ENCODE results near the gene PLAAT2. TPM values are rescaled to one million over a fixed set of nuclear protein-coding genes. Genes with fewer than 3 reads are reported as not detected.

PLAAT2 gene
- polyA plus RNA-seq, 3 donors, result not detected

DNA sequence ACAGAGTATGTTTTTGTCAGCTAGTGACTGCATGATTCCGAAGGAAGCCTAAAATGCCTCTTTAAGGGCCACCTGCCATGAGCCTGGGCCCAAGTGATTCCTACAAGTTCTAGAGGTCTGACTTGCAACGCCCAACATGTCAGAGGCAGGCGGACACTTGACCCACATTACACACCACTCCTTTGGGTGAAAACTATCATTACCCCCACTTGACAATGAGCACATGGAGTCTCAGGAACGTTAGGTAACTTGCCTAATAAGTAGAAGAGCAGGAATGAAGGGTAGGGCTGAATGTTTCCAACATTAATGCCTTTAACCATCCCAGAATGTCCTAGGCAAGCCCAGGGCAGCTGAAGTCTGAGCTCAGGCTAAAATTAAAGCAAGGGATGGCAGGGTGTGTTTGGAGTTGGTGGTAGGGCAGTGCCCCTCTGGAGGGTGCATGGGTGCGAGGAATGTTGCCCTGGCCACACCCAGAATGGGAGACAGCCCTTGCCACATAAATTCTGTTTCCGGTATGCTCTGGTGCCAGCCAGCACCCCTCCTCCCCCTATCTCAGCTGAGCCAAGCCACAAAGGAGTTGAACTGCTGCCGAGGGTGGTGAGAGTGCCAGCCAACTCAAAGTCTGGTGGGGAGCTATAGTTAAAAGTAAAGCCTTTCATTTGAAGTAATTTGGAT, 2.5 kb downstream of the PLAAT2 start:
- Histone ChIP-seq H3K36me3 (replicated peaks in 1 of 2; ENCODE audit: control insufficient read depth in 1 of 2, insufficient read depth in 2 of 2, low read length in 2 of 2) (no peaks in the 10 kb centered on the region), H2AFZ (ENCODE audit: insufficient read depth, low read depth, low read length, poor library complexity, severe bottlenecking) (peak overlapping the region; percentile 27), H3K27ac (ENCODE audit: low read depth in 1 of 2, low read length in 2 of 2) (no peak overlapping the region), H3K27me3 (ENCODE audit: control insufficient read depth in 2 of 2, insufficient read depth in 2 of 2, low read length in 2 of 2) (no peaks in the 10 kb centered on the region), H4K20me1 (ENCODE audit: insufficient read depth, low read length) (no peaks in the 10 kb centered on the region), H3K4me3 (replicated peaks in 1 of 3; ENCODE audit: low read depth in 2 of 3, low read length in 3 of 3) (no peak overlapping the region), H3K4me2 (replicated peaks; ENCODE audit: extremely low read depth, low read length, poor library complexity, severe bottlenecking) (no peak overlapping the region), H3K79me2 (ENCODE audit: insufficient read depth, low read length) (no peaks in the 10 kb centered on the region), H3K9me3 (replicated peaks in 1 of 2; ENCODE audit: control insufficient read depth in 1 of 2, insufficient read depth in 1 of 2, low read length in 2 of 2) (no peaks in the 10 kb centered on the region), H3K9ac (ENCODE audit: insufficient read depth, low read length, poor library complexity, severe bottlenecking) (no peak overlapping the region), H3K4me1 (ENCODE audit: control insufficient read depth in 1 of 2, insufficient read depth in 2 of 2, low read length in 2 of 2) (peaks cover 6 to 9% of the 10 kb centered on the region in 2 donors)
- Mint-ChIP-seq H3K27ac (peak overlapping the region in 1 of 7 donors; percentile 46), H3K9me3 (no peaks in the 10 kb centered on the region), H3K4me1 (peaks cover 17% of the 10 kb centered on the region), H3K27me3 (ENCODE audit: low read depth in 3 of 3) (peaks cover 0 to 1% (median 1%) of the 10 kb centered on the region in 3 donors), H3K4me3 (no peak overlapping the region), H3K36me3 (no peaks in the 10 kb centered on the region)
- no CpG with 5 or more reads among the region's 7 CpGs for WGBS (ENCODE audit: insufficient coverage)
- TF ChIP-seq, protein P1, sequence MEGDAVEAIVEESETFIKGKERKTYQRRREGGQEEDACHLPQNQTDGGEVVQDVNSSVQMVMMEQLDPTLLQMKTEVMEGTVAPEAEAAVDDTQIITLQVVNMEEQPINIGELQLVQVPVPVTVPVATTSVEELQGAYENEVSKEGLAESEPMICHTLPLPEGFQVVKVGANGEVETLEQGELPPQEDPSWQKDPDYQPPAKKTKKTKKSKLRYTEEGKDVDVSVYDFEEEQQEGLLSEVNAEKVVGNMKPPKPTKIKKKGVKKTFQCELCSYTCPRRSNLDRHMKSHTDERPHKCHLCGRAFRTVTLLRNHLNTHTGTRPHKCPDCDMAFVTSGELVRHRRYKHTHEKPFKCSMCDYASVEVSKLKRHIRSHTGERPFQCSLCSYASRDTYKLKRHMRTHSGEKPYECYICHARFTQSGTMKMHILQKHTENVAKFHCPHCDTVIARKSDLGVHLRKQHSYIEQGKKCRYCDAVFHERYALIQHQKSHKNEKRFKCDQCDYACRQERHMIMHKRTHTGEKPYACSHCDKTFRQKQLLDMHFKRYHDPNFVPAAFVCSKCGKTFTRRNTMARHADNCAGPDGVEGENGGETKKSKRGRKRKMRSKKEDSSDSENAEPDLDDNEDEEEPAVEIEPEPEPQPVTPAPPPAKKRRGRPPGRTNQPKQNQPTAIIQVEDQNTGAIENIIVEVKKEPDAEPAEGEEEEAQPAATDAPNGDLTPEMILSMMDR (IDR thresholded peaks at IDR 0.05), result no peak
- no peak for DNase-seq
- intact Hi-C loops (cut with micrococcal nuclease), result loop anchor here in 1 of 2 donors (5.0 kb wide), 1 partner anchor 58 kb away; no protein-coding TSS in a partner anchor

DNA sequence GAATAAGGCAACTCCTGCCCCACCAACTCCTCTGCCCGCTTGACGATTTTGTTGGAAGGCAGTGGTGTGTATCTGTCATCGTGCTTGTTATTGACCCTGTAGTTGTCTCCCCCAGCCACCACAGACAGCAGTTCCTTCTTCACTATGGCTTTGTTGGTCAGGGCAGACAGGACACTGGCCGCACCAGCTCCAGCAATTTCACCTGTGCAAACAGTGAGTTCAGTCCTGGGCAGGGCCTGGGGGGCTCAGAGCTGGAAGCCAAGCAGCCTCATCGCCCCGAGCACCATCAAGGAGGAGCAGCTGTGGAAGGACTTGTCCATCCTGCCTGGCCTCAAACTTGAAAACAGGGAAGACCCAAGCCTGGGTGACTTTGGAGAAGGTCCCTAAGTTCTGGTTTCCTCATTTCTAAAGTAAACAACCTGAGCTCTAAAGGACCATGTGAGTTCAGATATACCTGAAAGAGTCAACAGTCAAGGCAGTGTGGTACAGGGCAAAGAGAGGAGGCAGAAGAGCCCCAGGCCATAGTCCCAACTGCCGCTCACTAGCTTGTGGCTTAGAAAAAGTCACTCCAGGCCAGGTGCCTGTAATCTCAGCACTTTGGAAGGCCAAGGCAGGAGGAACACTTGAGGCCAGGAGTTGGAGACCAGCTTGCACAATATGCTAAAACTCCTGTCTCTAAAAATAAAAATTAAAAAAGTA, 4.6 kb downstream of the PLAAT2 start:
- Mint-ChIP-seq H3K27ac (no peak overlapping the region), H3K4me1 (peaks cover 20% of the 10 kb centered on the region), H3K4me3 (no peak overlapping the region), H3K36me3 (no peaks in the 10 kb centered on the region), H3K27me3 (ENCODE audit: low read depth in 3 of 3) (peaks cover 0 to 5% (median 1%) of the 10 kb centered on the region in 3 donors), H3K9me3 (no peaks in the 10 kb centered on the region)
- H3K27ac ChIP-seq (ENCODE audit: low read depth in 1 of 2, low read length in 2 of 2), result no peak overlapping the region
- H3K4me1 ChIP-seq (ENCODE audit: control insufficient read depth in 1 of 2, insufficient read depth in 2 of 2, low read length in 2 of 2), result peaks cover 11 to 14% of the 10 kb centered on the region in 2 donors
- H3K36me3 ChIP-seq (replicated peaks in 1 of 2; ENCODE audit: control insufficient read depth in 1 of 2, insufficient read depth in 2 of 2, low read length in 2 of 2), result no peaks in the 10 kb centered on the region
- no peak overlapping the region for H3K9ac ChIP-seq (ENCODE audit: insufficient read depth, low read length, poor library complexity, severe bottlenecking)
- H4K20me1 ChIP-seq (ENCODE audit: insufficient read depth, low read length), result no peaks in the 10 kb centered on the region
- no peak overlapping the region for H2AFZ ChIP-seq (ENCODE audit: insufficient read depth, low read depth, low read length, poor library complexity, severe bottlenecking)
- intact Hi-C loops (cut with micrococcal nuclease), result no loop called here
- no peaks in the 10 kb centered on the region for H3K9me3 ChIP-seq (replicated peaks in 1 of 2; ENCODE audit: control insufficient read depth in 1 of 2, insufficient read depth in 1 of 2, low read length in 2 of 2)
- no peak overlapping the region for H3K4me2 ChIP-seq (replicated peaks; ENCODE audit: extremely low read depth, low read length, poor library complexity, severe bottlenecking)
- no peaks in the 10 kb centered on the region for H3K27me3 ChIP-seq (ENCODE audit: control insufficient read depth in 2 of 2, insufficient read depth in 2 of 2, low read length in 2 of 2)
- no peak overlapping the region for H3K4me3 ChIP-seq (replicated peaks in 1 of 3; ENCODE audit: low read depth in 2 of 3, low read length in 3 of 3)
- no peak for DNase-seq
- no peaks in the 10 kb centered on the region for H3K79me2 ChIP-seq (ENCODE audit: insufficient read depth, low read length)
- WGBS (ENCODE audit: insufficient coverage), result 95% methylated on average over 6 of the region's 7 CpGs
- TF ChIP-seq, protein P1 (IDR thresholded peaks at IDR 0.05), result no peak

Measured in CD14-positive monocyte (primary cell).